Fibroblast of pulmonary artery (primary cell): Measurements from ENCODE around the gene KMO.

ENCODE experiments used
- DNase-seq: peaks from one replicate; pipeline ENCODE4 v3.0.0-alpha.2; 2010; ENCODE audit warnings: low read depth
- H3K4me3 ChIP-seq: replicated peaks from 2 replicates; pipeline ENCODE4 v1.5.1; 2011; ENCODE audit warnings: low read depth, mild to moderate bottlenecking, control low read depth, low read length, moderate library complexity
- CTCF ChIP-seq: IDR thresholded peaks from 2 replicates; pipeline ENCODE4 v1.5.1; 2011; ENCODE audit warnings: mild to moderate bottlenecking, control low read depth, low read length, inconsistent platforms; ENCODE audit errors: missing control alignments

Gene KMO

GRCh38 chr1:241631674-241632073 is 99.5 kb downstream of the KMO start:
- TF ChIP-seq CTCF: no peak
- no peak for DNase-seq
- H3K4me3 ChIP-seq: no peak overlapping the region

GRCh38 chr1:241632987-241633386 is 100.8 kb downstream of the KMO start:
- DNase-seq: no peak
- no peak for TF ChIP-seq CTCF
- H3K4me3 ChIP-seq: no peak overlapping the region

- H3K4me3 ChIP-seq: no peak overlapping the region
- no peak for TF ChIP-seq CTCF
- no peak for DNase-seq
These were observed 103.5 kb downstream of the KMO start for GRCh38 chr1:241635556-241636152.

GRCh38 chr1:241636291-241636690 is 104.1 kb downstream of the KMO start:
- no peak for TF ChIP-seq CTCF
- DNase-seq: no peak
- no peak overlapping the region for H3K4me3 ChIP-seq

- peak; percentile 28 for DNase-seq
- H3K4me3 ChIP-seq: no peak overlapping the region
These were observed 104.9 kb downstream of the KMO start for GRCh38 chr1:241637046-241637590.

GRCh38 chr1:241637604-241638003 is 105.4 kb downstream of the KMO start:
- TF ChIP-seq CTCF: no peak
- no peak overlapping the region for H3K4me3 ChIP-seq
- DNase-seq: no peak

More at GRCh38 chr1:241637046-241637590, 104.9 kb downstream of the KMO start:
- no peak for TF ChIP-seq CTCF
